ENCODE measurements around the gene C1QTNF3. TPM values are rescaled to one million over a fixed set of nuclear protein-coding genes. Genes with fewer than 3 reads are reported as not detected.

Gene C1QTNF3

Small RNA genes within 50 kb of the gene (small RNA-seq; reads per million reads assigned to genes)
- not detected for gene AC139783.1

Measured in skeletal muscle satellite cell (primary cell).